ENCODE data around the gene RNPEPL1.

Gene RNPEPL1

DNA sequence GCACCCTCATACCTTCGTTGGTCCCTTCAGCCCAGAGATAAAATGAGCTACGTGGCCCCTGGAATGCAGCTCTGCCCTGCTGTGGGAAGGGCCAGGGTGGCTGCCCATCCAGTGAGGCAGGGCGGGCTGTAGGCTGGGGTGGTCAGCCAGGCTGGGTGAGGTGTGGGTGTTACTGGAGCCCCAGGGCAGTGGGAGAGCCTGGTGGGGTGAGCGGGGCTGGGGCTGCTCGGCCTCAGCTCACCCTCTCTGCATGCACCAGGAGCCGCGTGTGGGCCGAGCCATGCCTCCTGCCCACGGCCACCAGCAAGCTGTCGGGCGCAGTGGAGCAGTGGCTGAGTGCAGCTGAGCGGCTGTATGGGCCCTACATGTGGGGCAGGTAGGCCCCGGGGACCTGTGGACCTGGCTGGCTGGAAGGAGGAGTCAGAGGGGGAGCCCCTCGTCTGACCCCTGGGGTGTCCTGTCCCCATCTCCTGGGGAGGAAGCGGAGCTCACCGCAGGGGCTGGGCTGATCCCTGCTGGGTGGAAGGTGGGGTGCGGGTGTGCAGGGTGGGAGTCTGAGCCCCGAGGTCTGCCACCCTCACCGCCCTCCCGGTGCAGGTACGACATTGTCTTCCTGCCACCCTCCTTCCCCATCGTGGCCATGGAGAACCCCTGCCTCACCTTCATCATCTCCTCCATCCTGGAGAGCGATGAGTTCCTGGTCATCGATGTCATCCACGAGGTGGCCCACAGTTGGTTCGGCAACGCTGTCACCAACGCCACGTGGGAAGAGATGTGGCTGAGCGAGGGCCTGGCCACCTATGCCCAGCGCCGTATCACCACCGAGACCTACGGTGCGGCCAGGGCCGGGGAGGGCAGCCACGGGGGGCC, 5.5 kb downstream of the RNPEPL1 start:
- DNase-seq (ENCODE audit: extremely low spot score) = no peak
- POLR2A ChIA-PET = no interaction called here
- CTCF ChIA-PET = interaction anchor here (1.0 to 1.8 kb wide), 4 partner anchors 11 to 60 kb away, joined by 3 to 4 read pairs (median 4); partner anchors contain the start of gene CAPN10
- TF ChIP-seq, protein P1, sequence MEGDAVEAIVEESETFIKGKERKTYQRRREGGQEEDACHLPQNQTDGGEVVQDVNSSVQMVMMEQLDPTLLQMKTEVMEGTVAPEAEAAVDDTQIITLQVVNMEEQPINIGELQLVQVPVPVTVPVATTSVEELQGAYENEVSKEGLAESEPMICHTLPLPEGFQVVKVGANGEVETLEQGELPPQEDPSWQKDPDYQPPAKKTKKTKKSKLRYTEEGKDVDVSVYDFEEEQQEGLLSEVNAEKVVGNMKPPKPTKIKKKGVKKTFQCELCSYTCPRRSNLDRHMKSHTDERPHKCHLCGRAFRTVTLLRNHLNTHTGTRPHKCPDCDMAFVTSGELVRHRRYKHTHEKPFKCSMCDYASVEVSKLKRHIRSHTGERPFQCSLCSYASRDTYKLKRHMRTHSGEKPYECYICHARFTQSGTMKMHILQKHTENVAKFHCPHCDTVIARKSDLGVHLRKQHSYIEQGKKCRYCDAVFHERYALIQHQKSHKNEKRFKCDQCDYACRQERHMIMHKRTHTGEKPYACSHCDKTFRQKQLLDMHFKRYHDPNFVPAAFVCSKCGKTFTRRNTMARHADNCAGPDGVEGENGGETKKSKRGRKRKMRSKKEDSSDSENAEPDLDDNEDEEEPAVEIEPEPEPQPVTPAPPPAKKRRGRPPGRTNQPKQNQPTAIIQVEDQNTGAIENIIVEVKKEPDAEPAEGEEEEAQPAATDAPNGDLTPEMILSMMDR (IDR thresholded peaks at IDR 0.05; ENCODE audit: control extremely low read depth, extremely low read depth, low read depth, missing control alignments) = no peak

DNA sequence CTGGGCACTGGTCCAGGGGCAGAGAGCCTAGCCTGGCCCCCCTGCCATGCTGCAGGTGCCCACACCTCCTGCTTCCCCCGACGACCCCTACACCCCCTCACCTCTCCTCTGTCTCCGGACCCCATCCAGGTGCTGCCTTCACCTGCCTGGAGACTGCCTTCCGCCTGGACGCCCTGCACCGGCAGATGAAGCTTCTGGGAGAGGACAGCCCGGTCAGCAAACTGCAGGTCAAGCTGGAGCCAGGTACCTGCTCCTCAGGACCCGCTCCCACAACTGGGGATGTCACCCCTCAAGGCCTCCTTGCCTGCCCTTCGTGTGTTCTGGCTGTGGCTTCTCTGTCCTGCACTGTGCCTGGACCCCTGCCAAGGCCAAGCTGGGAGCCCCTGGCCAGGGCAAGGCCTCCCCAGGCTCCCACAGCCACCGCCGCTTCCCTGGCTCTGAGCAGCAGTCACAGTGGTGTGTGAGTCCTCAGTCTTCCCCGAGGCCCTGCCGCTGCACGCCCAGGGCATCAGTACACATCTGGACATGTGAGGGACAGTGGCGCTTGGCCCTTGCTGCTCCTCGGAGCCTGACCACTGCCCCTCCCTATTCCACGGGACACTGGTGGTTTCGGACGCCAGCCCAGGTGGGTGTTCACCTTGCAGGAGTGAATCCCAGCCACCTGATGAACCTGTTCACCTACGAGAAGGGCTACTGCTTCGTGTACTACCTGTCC, 6.3 kb downstream of the RNPEPL1 start:
- POLR2A ChIA-PET = no interaction called here
- TF ChIP-seq, protein P1 (IDR thresholded peaks at IDR 0.05; ENCODE audit: control extremely low read depth, extremely low read depth, low read depth, missing control alignments) = no peak
- CTCF ChIA-PET = interaction anchor here (1.0 to 6.6 kb wide), 4 partner anchors 10 to 61 kb away, joined by 3 to 86 read pairs (median 4); partner anchors contain the start of gene CAPN10
- no peak for DNase-seq (ENCODE audit: extremely low spot score)

DNA sequence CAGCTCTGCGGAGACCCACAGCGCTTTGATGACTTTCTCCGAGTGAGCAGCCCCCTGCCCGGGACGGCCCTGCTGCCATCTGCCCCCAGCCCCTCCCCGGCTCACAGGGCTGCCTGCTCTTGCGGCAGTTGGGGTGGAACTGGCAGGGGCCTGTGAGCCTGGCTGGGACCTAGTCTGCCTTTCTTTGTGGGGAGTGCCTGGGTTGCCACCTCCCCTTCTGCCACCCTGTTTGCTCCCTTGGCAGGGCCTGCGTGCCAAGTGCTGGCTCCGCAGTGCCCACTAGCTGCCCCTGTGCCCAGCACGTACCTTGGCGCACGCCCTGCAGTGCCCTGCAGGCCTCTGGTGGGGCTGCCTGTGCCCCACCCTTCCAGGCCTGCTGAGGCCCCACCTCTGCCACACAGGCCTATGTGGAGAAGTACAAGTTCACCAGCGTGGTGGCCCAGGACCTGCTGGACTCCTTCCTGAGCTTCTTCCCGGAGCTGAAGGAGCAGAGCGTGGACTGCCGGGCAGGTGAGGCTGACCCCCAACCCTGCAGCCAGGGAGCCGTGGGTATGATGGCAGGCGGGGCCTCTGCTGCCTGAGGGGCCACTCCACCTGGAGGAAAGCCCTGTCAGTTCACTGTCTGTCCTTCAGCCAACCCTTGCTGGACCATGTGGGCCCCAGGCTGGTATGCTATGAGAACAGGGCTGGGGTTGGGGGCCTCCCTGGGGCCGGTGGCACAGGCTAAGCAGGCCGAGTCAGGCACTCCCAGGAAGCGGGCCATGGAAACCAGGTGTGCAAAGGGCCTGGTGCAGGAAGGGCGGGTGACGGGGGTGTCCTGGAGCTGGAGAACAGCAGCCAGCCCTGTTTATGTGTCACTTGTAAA, 7.0 kb downstream of the RNPEPL1 start:
- no peak for DNase-seq (ENCODE audit: extremely low spot score)
- CTCF ChIA-PET = interaction anchor here (1.2 to 6.6 kb wide), 3 partner anchors 11 to 61 kb away, joined by 3 to 86 read pairs (median 3); no protein-coding TSS in a partner anchor
- POLR2A ChIA-PET = interaction anchor here (1.0 kb wide), 1 partner anchor 11 kb away, joined by 3 read pairs; the partner anchor contains the start of gene CAPN10
- TF ChIP-seq, protein P1 (IDR thresholded peaks at IDR 0.05; ENCODE audit: control extremely low read depth, extremely low read depth, low read depth, missing control alignments) = no peak

DNA sequence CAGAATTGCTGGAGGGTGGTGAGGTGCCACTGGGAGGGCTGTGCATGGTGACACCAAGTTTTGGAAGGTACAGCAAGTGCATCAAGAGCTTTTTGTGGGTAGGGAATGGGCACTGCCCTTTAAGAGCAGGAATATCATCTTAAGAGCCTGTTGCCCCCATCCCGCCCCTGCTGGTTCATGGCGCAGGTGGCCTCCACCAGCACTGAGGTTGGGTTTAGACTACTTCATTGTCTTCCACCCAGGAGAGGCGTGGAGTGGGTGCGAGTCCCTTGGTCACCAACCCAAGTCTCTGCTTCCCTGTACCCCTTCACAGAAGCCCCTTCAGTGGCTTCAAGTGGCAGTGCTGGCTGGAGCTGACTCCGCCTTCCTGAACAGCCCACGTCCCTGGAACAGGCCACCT, 7.8 kb downstream of the RNPEPL1 start:
- TF ChIP-seq, protein P1 (IDR thresholded peaks at IDR 0.05; ENCODE audit: control extremely low read depth, extremely low read depth, low read depth, missing control alignments) = no peak
- ChIA-PET CTCF (interaction anchor here (1.2 to 6.6 kb wide), 3 partner anchors 12 to 62 kb away, joined by 3 to 86 read pairs (median 3); no protein-coding TSS in a partner anchor), POLR2A (interaction anchor here (1.0 kb wide), 1 partner anchor 10 kb away, joined by 3 read pairs; the partner anchor contains the start of gene CAPN10)
- no peak for DNase-seq (ENCODE audit: extremely low spot score)

DNA sequence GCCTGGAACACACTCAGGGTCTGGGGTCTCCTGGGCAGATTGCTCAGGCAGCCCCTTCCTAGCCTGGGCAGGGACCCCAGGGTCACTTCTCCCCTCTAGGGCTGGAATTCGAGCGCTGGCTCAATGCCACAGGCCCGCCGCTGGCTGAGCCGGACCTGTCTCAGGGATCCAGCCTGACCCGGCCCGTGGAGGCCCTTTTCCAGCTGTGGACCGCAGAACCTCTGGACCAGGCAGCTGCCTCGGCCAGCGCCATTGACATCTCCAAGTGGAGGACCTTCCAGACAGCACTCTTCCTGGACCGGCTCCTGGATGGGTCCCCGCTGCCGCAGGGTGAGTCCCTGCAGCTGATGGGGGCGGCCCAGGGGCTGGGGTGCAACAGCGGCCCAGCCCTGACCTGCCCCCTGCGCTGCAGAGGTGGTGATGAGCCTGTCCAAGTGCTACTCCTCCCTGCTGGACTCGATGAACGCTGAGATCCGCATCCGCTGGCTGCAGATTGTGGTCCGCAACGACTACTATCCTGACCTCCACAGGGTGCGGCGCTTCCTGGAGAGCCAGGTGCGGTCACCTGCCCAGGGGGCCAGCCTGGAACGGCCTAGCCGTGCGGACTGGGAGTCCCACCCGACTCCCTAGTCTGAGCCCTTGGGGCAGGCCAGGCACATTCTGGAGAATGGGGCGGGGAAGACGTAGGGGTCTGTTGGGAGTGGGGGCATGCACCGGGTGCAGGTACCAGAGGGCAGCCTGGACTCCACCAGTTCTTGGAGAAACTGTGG, 8.3 kb downstream of the RNPEPL1 start:
- TF ChIP-seq, protein P1 (IDR thresholded peaks at IDR 0.05; ENCODE audit: control extremely low read depth, extremely low read depth, low read depth, missing control alignments) = no peak
- DNase-seq (ENCODE audit: extremely low spot score) = no peak
- POLR2A ChIA-PET = interaction anchor here (1.0 kb wide), 1 partner anchor 10 kb away, joined by 3 read pairs; the partner anchor contains the start of gene CAPN10
- CTCF ChIA-PET = interaction anchor here (1.2 to 6.6 kb wide), 4 partner anchors 8 to 63 kb away, joined by 3 to 86 read pairs (median 10); partner anchors contain the start of gene RNPEPL1
